Omental fat pad (tissue), 4 donors: Measurements from ENCODE around the gene CTTN. TPM values are rescaled to one million over a fixed set of nuclear protein-coding genes. Genes with fewer than 3 reads are reported as not detected.

ENCODE experiments used
- ATAC-seq: fragments of 150-250 bp; one replicate; pipeline ENCODE4 v1.9.1; 2016; ENCODE audit warnings: mild to moderate bottlenecking, moderate library complexity; ENCODE audit not compliant: low FRiP score
- DNase-seq: peaks from one replicate; pipeline ENCODE4 v3.0.0-alpha.2; 2019; ENCODE audit warnings: low spot score
- CTCF ChIP-seq, 3 donors: fragments of 450-650 bp; IDR thresholded peaks; one replicate each; pipeline ENCODE4 v1.5.1; 2016 to 2017; ENCODE audit warnings: antibody characterized with exemption in 3 of 3, mild to moderate bottlenecking in 3 of 3, moderate library complexity in 2 of 3
- total RNA-seq, 4 donors: library from RNA; depleted of rRNA; stranded (reverse); fragments of >200 nt; gene quantifications; one replicate each; pipeline ENCODE4 v1.1.0, GENCODE V29; 2016

CTTN gene
- total RNA-seq, 4 donors from 2014 or later = 240 to 341 (median 294) TPM

DNA sequence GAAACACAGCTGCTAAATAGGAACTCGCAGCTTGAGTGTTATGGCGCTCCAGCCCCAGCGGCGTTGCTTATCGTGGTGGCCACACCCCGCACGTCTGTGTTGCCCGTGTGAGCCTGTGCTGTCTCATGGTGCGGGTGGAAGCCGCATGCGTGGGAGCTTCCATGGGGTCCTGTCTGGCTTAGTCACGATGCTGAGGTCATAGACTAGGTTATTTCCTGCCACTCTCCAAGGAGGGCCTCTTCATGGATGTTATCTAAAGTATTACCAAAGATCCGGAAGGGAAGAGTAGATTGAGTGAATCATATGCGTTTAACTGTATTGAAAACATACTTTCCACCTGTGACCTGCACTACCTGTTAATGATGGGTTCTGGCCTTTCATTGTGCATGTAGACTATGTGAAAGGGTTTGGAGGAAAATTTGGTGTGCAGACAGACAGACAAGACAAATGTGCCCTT, 21.7 kb downstream of the CTTN start:
- DNase-seq (no peak), ATAC-seq (no peak)
- no peak for TF ChIP-seq CTCF (IDR thresholded peaks at IDR 0.05)

GRCh38 chr11:70420496-70420895, 22.2 kb downstream of the CTTN start:
- DNase-seq = no peak
- no peak for ATAC-seq
- TF ChIP-seq CTCF (IDR thresholded peaks at IDR 0.05) = no peak

GRCh38 chr11:70421123-70421522, 22.8 kb downstream of the CTTN start:
- DNase-seq (no peak), ATAC-seq (no peak)
- TF ChIP-seq CTCF (IDR thresholded peaks at IDR 0.05) = no peak

DNA sequence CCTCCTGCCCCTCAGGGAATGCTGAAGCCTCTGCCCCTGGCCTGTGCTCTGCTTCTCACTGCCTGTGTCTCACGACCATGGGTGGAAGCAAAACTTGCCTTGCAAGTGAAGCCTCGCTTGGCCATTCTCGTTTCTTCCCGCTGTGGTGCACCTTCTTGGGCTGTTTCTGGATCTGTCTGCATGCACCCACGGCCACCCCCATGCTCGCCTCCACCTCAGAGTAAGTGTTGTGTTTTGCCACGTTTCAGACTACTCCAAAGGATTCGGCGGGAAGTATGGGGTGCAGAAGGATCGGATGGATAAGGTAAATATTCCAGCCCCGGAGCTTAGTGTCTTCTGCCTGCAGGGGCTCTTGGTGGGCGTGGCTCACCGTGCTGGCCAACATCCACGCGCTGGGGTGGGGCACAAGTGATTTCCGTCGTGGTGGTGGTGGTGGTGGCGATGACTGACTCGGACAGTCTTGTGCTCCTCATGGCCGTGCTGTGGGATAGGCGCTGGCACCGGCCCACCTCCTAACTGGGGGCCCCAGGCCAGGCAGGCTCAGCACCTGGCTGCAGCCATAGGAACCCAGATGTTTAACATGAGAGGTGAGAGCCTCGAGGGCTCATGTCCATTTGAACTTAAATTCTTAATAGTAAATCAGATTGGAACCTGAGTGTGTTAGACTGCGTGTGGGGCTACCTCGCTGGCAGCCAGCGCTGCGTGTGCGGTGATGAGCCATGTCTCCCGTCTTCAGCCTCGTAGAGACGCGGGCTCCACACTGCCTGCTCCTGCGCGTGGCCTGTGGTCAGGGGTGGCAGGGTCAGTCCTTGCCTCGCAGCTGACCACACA, 24.6 kb downstream of the CTTN start:
- TF ChIP-seq CTCF (IDR thresholded peaks at IDR 0.05) = no peak
- no peak for DNase-seq
- ATAC-seq = no peak

- DNase-seq (no peak), ATAC-seq (no peak)
- TF ChIP-seq CTCF (IDR thresholded peaks at IDR 0.05) = no peak
These were observed 25.5 kb downstream of the CTTN start for GRCh38 chr11:70423523-70424505.

DNA sequence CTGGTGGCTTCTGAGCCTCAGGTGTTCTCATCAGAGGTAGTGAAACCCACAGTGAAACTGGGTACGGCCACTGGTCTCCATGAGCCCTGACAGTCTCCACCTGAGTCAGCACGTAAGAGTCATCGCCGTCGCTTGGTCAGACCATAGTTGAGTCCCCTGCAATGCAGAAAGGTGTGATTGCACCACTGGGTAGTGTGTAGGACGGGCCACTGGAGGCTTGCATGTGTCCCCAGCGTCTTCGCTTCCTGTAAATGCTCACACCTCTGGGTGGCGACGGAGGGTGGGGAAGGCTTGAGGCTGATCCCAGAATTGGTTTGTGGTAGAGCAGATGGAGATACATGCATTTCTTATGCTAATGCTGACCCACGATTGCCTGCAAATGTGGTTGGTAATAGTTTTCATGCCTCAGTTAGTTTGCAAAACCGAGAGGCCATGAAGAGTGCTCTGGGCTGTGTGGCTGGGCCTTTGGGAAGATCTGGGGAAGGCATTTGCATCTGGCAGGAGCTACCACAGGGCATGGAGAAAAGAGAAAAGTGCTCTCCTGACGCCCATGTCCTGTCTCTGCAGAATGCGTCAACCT, 26.5 kb downstream of the CTTN start:
- no peak for ATAC-seq
- no peak for TF ChIP-seq CTCF (IDR thresholded peaks at IDR 0.05)
- no peak for DNase-seq
